ENCODE results near the gene IGHMBP2.

The IGHMBP2 gene

GRCh38 chr11:68905421-68906360, 2.0 kb downstream of the IGHMBP2 start:
- no peaks in the 10 kb centered on the region for H3K9me3 ChIP-seq (ENCODE audit: insufficient read depth, low read length, severe bottlenecking)
- peaks cover 60% of the 10 kb centered on the region for H3K79me2 ChIP-seq (ENCODE audit: insufficient read depth, low read length)
- no peak overlapping the region for H2AFZ ChIP-seq (ENCODE audit: low read depth, low read length)
- no peaks in the 10 kb centered on the region for H3K27me3 ChIP-seq (ENCODE audit: insufficient read depth, low read length, poor library complexity)
- peak overlapping the region in 1 of 2 experiments; percentile 95; a peak in 2 of 4 replicates for H3K4me3 ChIP-seq (ENCODE audit: low read depth in 1 of 2, low read length in 2 of 2)
- ATAC-seq (ENCODE audit: insufficient read depth, low read depth) (no peak), DNase-seq (no peak)
- H4K20me1 ChIP-seq (ENCODE audit: insufficient read depth, low read length) = peaks cover 13% of the 10 kb centered on the region
- H3K4me1 ChIP-seq (ENCODE audit: insufficient read depth, low read length) = peaks cover 37% of the 10 kb centered on the region
- peak overlapping the region; percentile 84 for H3K4me2 ChIP-seq (ENCODE audit: insufficient read depth, low read length)
- H3K36me3 ChIP-seq (ENCODE audit: insufficient read depth, low read length) = peaks cover 46% of the 10 kb centered on the region
- peak overlapping the region; percentile 82 for H3K9ac ChIP-seq (ENCODE audit: low read depth, low read length)
- TF ChIP-seq EZH2 (IDR thresholded peaks at IDR 0.05; ENCODE audit: borderline replicate concordance, low read depth, low read length, severe bottlenecking) (no peak), CTCF (IDR thresholded peaks at IDR 0.05; ENCODE audit: borderline replicate concordance, extremely low read depth, low read length, poor library complexity, severe bottlenecking) (no peak)
- no peak overlapping the region for H3K27ac ChIP-seq (ENCODE audit: low read length)

DNA sequence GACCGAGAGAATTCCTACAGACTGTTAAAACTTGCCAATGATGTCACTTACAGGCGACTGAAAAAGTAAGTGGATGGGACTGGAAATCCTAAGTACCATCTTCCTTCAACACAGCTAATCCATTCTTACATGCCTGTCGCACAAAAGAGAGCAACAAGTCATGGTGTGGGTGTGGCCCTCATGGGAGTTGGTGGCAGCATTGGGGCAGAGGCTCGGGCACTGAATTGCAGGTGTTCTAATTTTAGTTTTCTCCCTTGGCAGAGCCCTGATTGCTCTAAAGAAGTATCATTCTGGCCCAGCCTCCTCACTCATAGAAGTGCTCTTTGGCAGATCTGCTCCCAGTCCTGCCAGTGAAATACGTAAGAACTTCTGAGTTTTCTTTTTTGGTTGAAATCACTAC, 4.6 kb downstream of the IGHMBP2 start:
- Histone ChIP-seq H3K4me1 (ENCODE audit: insufficient read depth, low read length) (peaks cover 19% of the 10 kb centered on the region), H4K20me1 (ENCODE audit: insufficient read depth, low read length) (no peaks in the 10 kb centered on the region; the same call in 1 of the 2 replicates), H3K36me3 (ENCODE audit: insufficient read depth, low read length) (peaks cover 65% of the 10 kb centered on the region), H3K9ac (ENCODE audit: low read depth, low read length) (no peak overlapping the region), H3K4me2 (ENCODE audit: insufficient read depth, low read length) (no peak overlapping the region), H3K4me3 (ENCODE audit: low read depth in 1 of 2, low read length in 2 of 2) (no peak overlapping the region), H3K27me3 (ENCODE audit: insufficient read depth, low read length, poor library complexity) (no peaks in the 10 kb centered on the region), H3K79me2 (ENCODE audit: insufficient read depth, low read length) (peaks cover 35% of the 10 kb centered on the region), H3K9me3 (ENCODE audit: insufficient read depth, low read length, severe bottlenecking) (no peaks in the 10 kb centered on the region), H2AFZ (ENCODE audit: low read depth, low read length) (no peak overlapping the region), H3K27ac (ENCODE audit: low read length) (no peak overlapping the region)
- ATAC-seq (ENCODE audit: insufficient read depth, low read depth) = no peak
- DNase-seq = no peak
- TF ChIP-seq CTCF (IDR thresholded peaks at IDR 0.05; ENCODE audit: borderline replicate concordance, extremely low read depth, low read length, poor library complexity, severe bottlenecking) = no peak
- TF ChIP-seq EZH2 (IDR thresholded peaks at IDR 0.05; ENCODE audit: borderline replicate concordance, low read depth, low read length, severe bottlenecking) = no peak

GRCh38 chr11:68910965-68911364, 7.3 kb downstream of the IGHMBP2 start:
- Histone ChIP-seq H3K4me3 (ENCODE audit: low read depth in 1 of 2, low read length in 2 of 2) (no peak overlapping the region), H3K27ac (ENCODE audit: low read length) (no peak overlapping the region), H3K9me3 (ENCODE audit: insufficient read depth, low read length, severe bottlenecking) (no peaks in the 10 kb centered on the region), H3K4me2 (ENCODE audit: insufficient read depth, low read length) (no peak overlapping the region), H3K9ac (ENCODE audit: low read depth, low read length) (no peak overlapping the region), H3K36me3 (ENCODE audit: insufficient read depth, low read length) (peaks cover 79% of the 10 kb centered on the region), H4K20me1 (ENCODE audit: insufficient read depth, low read length) (peaks cover under 1% of the 10 kb centered on the region; the same call in 1 of the 2 replicates), H3K27me3 (ENCODE audit: insufficient read depth, low read length, poor library complexity) (no peaks in the 10 kb centered on the region), H3K4me1 (ENCODE audit: insufficient read depth, low read length) (peaks cover 3% of the 10 kb centered on the region; the same call in 1 of the 2 replicates), H3K79me2 (ENCODE audit: insufficient read depth, low read length) (peaks cover 8% of the 10 kb centered on the region), H2AFZ (ENCODE audit: low read depth, low read length) (no peak overlapping the region)
- DNase-seq (no peak), ATAC-seq (ENCODE audit: insufficient read depth, low read depth) (no peak)
- TF ChIP-seq EZH2 (IDR thresholded peaks at IDR 0.05; ENCODE audit: borderline replicate concordance, low read depth, low read length, severe bottlenecking) = no peak
- TF ChIP-seq CTCF (IDR thresholded peaks at IDR 0.05; ENCODE audit: borderline replicate concordance, extremely low read depth, low read length, poor library complexity, severe bottlenecking) = no peak

Data from DND-41 (cell line).